ENCODE data around the gene BFSP2. TPM values are rescaled to one million over a fixed set of nuclear protein-coding genes. Genes with fewer than 3 reads are reported as not detected.

Gene BFSP2
- total RNA-seq, 1 donor from 2014 or later = 1.3 TPM

- intact Hi-C loops (cut with micrococcal nuclease) = no loop called here
- no peak for ATAC-seq (ENCODE audit: low read depth)
- Mint-ChIP-seq H3K27me3 (peaks cover 4% of the 10 kb centered on the region), H3K4me3 (no peak overlapping the region), H3K27ac (no peak overlapping the region), H3K36me3 (ENCODE audit: low read depth) (no peaks in the 10 kb centered on the region), H3K9me3 (no peaks in the 10 kb centered on the region), H3K4me1 (peaks cover 6% of the 10 kb centered on the region)
- TF ChIP-seq CTCF (IDR thresholded peaks at IDR 0.05) = no peak
- ChIA-PET CTCF (no interaction called here), POLR2A (no interaction called here)
- DNase-seq = no peak
These were observed 9.1 kb downstream of the BFSP2 start for GRCh38 chr3:133408961-133409360.

GRCh38 chr3:133410191-133410892 lies 10.5 kb downstream of the BFSP2 start:
- TF ChIP-seq CTCF (IDR thresholded peaks at IDR 0.05) = no peak
- peaks cover 4% of the 10 kb centered on the region for H3K27me3 Mint-ChIP-seq
- H3K9me3 Mint-ChIP-seq = no peaks in the 10 kb centered on the region
- no peaks in the 10 kb centered on the region for H3K36me3 Mint-ChIP-seq (ENCODE audit: low read depth)
- no peak for DNase-seq
- H3K27ac Mint-ChIP-seq = no peak overlapping the region
- no peak overlapping the region for H3K4me3 Mint-ChIP-seq
- ChIA-PET CTCF (interaction anchor here (1.4 kb wide), 1 partner anchor 13 kb away, joined by 6 read pairs; no protein-coding TSS in a partner anchor), POLR2A (interaction anchor here (0.6 kb wide), 1 partner anchor 66 kb away, joined by 10 read pairs; no protein-coding TSS in a partner anchor)
- peaks cover 6% of the 10 kb centered on the region for H3K4me1 Mint-ChIP-seq
- ATAC-seq (ENCODE audit: low read depth) = no peak
- intact Hi-C loops (cut with micrococcal nuclease) = no loop called here

- ATAC-seq (ENCODE audit: low read depth) (no peak), DNase-seq (no peak)
- Mint-ChIP-seq H3K27me3 (peaks cover 2% of the 10 kb centered on the region), H3K9me3 (no peaks in the 10 kb centered on the region), H3K27ac (no peak overlapping the region), H3K4me3 (no peak overlapping the region), H3K36me3 (ENCODE audit: low read depth) (no peaks in the 10 kb centered on the region), H3K4me1 (peaks cover 6% of the 10 kb centered on the region)
- CTCF ChIA-PET = no interaction called here
- intact Hi-C loops (cut with micrococcal nuclease) = no loop called here
- TF ChIP-seq CTCF (IDR thresholded peaks at IDR 0.05) = no peak
- POLR2A ChIA-PET = no interaction called here
These were observed 12.6 kb downstream of the BFSP2 start for GRCh38 chr3:133412183-133413132.

- ChIA-PET CTCF (no interaction called here), POLR2A (no interaction called here)
- DNase-seq (no peak), ATAC-seq (ENCODE audit: low read depth) (peak; percentile 10)
- TF ChIP-seq CTCF (IDR thresholded peaks at IDR 0.05) = no peak
- no peak overlapping the region for H3K27ac Mint-ChIP-seq
- no peaks in the 10 kb centered on the region for H3K36me3 Mint-ChIP-seq (ENCODE audit: low read depth)
- no peaks in the 10 kb centered on the region for H3K27me3 Mint-ChIP-seq
- no peaks in the 10 kb centered on the region for H3K9me3 Mint-ChIP-seq
- H3K4me3 Mint-ChIP-seq = no peak overlapping the region
- intact Hi-C loops (cut with micrococcal nuclease) = no loop called here
- H3K4me1 Mint-ChIP-seq = peaks cover 6% of the 10 kb centered on the region
These were observed 13.5 kb downstream of the BFSP2 start for GRCh38 chr3:133413161-133414020.
